ENCODE results near the gene SPC25.
"Not testable (repeated sequence)": the region's sequence is repeated elsewhere in the genome, so short reads cannot be mapped to it uniquely, and the experiment has no call there.

SPC25 gene

DNA sequence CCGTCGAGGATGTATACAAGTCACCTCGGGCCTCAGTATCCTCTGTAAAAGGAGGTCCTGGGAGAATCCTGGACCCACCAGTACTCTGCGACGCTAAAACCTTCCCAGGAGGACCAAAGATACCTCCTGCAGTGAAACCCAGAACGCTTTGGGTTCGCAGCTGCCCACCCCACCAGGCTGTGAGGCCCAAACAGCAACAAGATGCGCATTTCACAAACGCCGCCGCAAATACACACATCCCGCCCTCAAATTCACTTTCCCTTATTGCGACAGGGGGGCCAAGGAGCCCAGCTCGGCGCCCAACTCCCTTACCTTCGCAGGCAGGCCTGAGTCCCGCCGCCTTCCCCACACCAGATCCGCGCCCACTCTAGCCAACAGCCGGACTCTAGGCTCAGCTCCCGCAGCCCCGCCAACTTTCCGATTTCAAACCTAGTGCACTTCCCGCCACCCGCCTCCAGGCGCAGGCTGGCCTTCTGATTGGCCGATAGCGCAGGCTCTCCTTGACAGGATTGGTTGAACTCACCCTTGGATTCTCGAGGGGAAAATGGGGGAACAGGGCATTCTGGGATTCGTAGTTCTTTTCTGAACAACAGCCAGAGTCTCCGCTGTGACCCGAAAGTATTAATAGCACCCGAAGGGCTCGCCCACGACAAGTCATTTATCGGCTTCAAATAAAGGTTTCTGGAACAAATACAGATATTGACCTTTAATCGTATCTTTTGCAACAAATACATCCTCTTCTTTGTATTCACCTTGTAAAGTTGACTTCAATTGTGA lies at the start of gene SPC25:
TSS of gene SPC25 (minus strand) at position 425 of the 777 bp plus-strand sequence. CDS start 911 bp downstream, outside the sequence.
- H3K27ac ChIP-seq (ENCODE audit: low read depth, low read length): no peak within 1 kb of the TSS
- no peaks in the 10 kb centered on the region for H3K36me3 ChIP-seq (ENCODE audit: control insufficient read depth in 5 of 5, insufficient read depth in 5 of 5, low read length in 5 of 5)
- no peaks in the 10 kb centered on the region for H3K9me3 ChIP-seq (ENCODE audit: control insufficient read depth in 5 of 5, low read length in 5 of 5)
- H3K4me1 ChIP-seq (ENCODE audit: control insufficient read depth in 5 of 5, insufficient read depth in 5 of 5, low read length in 5 of 5): peaks cover 0 to 11% (median 9%) of the 10 kb centered on the region in 5 donors
- peak within 1 kb of the TSS in 1 of 5 donors; percentile 11 for H3K9ac ChIP-seq (ENCODE audit: low read length in 5 of 5)
- peak within 1 kb of the TSS in 4 of 5 donors; percentile 65 to 77 (median 70) for H3K4me3 ChIP-seq (ENCODE audit: low read depth in 1 of 5, low read length in 5 of 5)
- H3K27me3 ChIP-seq (ENCODE audit: control insufficient read depth in 5 of 5, insufficient read depth in 4 of 5, low read length in 5 of 5): no peaks in the 10 kb centered on the region

DNA sequence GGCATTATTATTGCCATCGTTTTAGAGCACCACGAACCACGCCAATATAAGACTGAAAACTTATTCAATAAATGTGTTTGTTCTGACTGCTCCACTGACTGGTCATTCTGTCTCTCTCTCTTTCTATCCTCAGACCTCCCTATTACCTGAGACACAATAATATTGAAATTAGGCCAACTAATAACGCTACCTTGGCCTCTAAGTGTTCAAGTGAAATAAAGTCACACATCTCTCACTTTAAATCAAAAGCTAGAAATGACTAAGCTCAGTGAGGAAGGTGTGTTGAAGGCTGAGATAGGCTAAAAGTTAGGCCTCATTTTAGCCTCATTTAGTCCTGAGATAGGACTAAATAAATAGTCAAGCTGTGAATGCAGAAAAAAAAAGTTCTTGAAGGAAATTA lies 49.7 kb upstream of the SPC25 start:
- Histone ChIP-seq H3K9ac (ENCODE audit: low read length in 5 of 5) (no peak overlapping the region), H3K9me3 (ENCODE audit: control insufficient read depth in 5 of 5, low read length in 5 of 5) (no peaks in the 10 kb centered on the region), H3K27ac (ENCODE audit: low read depth, low read length) (no peak overlapping the region), H3K4me1 (ENCODE audit: control insufficient read depth in 5 of 5, insufficient read depth in 5 of 5, low read length in 5 of 5) (peaks cover 0 to 13% (median 3%) of the 10 kb centered on the region in 5 donors), H3K36me3 (ENCODE audit: control insufficient read depth in 5 of 5, insufficient read depth in 5 of 5, low read length in 5 of 5) (no peaks in the 10 kb centered on the region), H3K27me3 (ENCODE audit: control insufficient read depth in 5 of 5, insufficient read depth in 4 of 5, low read length in 5 of 5) (no peaks in the 10 kb centered on the region), H3K4me3 (ENCODE audit: low read depth in 1 of 5, low read length in 5 of 5) (no peak overlapping the region)

DNA sequence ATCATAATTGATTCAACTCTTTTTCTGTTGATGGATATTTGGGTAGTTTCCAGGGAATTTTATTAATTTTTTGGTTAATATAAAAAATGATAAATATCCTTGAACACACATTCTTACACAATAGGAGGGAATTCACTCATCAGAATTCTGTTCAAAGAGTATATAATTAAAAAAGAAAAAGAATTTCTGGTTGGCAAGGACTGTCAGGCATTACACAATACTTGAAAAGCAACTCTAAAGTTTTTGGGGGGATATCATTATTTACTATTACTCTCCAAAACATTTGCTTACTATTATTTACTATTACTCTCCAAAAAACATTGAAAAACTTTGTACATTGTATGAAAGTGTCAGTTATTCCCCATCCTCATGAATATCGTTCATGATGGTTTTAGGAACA lies 48.8 kb upstream of the SPC25 start:
- no peak overlapping the region for H3K4me3 ChIP-seq (ENCODE audit: low read depth in 1 of 5, low read length in 5 of 5)
- H3K27ac ChIP-seq (ENCODE audit: low read depth, low read length): no peak overlapping the region
- H3K27me3 ChIP-seq (ENCODE audit: control insufficient read depth in 5 of 5, insufficient read depth in 4 of 5, low read length in 5 of 5): no peaks in the 10 kb centered on the region
- H3K36me3 ChIP-seq (ENCODE audit: control insufficient read depth in 5 of 5, insufficient read depth in 5 of 5, low read length in 5 of 5): no peaks in the 10 kb centered on the region
- peaks cover 0 to 15% (median 3%) of the 10 kb centered on the region in 5 donors for H3K4me1 ChIP-seq (ENCODE audit: control insufficient read depth in 5 of 5, insufficient read depth in 5 of 5, low read length in 5 of 5)
- no peaks in the 10 kb centered on the region for H3K9me3 ChIP-seq (ENCODE audit: control insufficient read depth in 5 of 5, low read length in 5 of 5)
- no peak overlapping the region for H3K9ac ChIP-seq (ENCODE audit: low read length in 5 of 5)

- peak overlapping the region; percentile 67 for H3K27ac ChIP-seq (ENCODE audit: low read depth, low read length)
- peaks cover 0 to 15% (median 3%) of the 10 kb centered on the region in 5 donors for H3K4me1 ChIP-seq (ENCODE audit: control insufficient read depth in 5 of 5, insufficient read depth in 5 of 5, low read length in 5 of 5)
- no peaks in the 10 kb centered on the region for H3K36me3 ChIP-seq (ENCODE audit: control insufficient read depth in 5 of 5, insufficient read depth in 5 of 5, low read length in 5 of 5)
- H3K4me3 ChIP-seq (ENCODE audit: low read depth in 1 of 5, low read length in 5 of 5): peak overlapping the region in 1 of 5 donors; percentile 10
- H3K27me3 ChIP-seq (ENCODE audit: control insufficient read depth in 5 of 5, insufficient read depth in 4 of 5, low read length in 5 of 5): no peaks in the 10 kb centered on the region
- H3K9ac ChIP-seq (ENCODE audit: low read length in 5 of 5): no peak overlapping the region
- no peaks in the 10 kb centered on the region for H3K9me3 ChIP-seq (ENCODE audit: control insufficient read depth in 5 of 5, low read length in 5 of 5)
Observed at GRCh38 chr2:168935810-168936581, 45.8 kb upstream of the SPC25 start.

DNA sequence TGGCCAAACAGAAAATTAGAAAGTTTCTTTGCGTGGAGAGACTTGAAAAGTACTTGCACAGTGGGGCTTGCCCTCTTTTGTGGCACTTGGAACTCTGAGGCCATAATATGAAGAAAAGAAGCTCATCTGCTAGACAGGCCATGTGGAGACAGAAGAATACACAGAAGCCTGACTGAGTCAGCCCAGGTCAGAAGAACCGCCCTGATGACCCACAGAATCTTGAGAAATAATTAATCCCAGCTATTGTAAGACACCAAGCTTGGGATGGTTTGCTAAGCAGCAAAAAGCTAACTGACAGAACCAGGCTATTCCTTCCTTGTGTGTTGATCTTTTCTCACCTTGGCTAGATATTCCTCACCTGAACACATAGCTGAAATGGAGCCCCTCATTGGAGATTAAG lies 44.6 kb upstream of the SPC25 start:
- no peaks in the 10 kb centered on the region for H3K9me3 ChIP-seq (ENCODE audit: control insufficient read depth in 5 of 5, low read length in 5 of 5)
- H3K36me3 ChIP-seq (ENCODE audit: control insufficient read depth in 5 of 5, insufficient read depth in 5 of 5, low read length in 5 of 5): no peaks in the 10 kb centered on the region
- no peak overlapping the region for H3K27ac ChIP-seq (ENCODE audit: low read depth, low read length)

GRCh38 chr2:168932174-168932573 lies 41.9 kb upstream of the SPC25 start:
- not testable (repeated sequence) for H3K4me3 ChIP-seq (ENCODE audit: low read depth in 1 of 5, low read length in 5 of 5); H3K36me3 ChIP-seq (ENCODE audit: control insufficient read depth in 5 of 5, insufficient read depth in 5 of 5, low read length in 5 of 5); H3K27me3 ChIP-seq (ENCODE audit: control insufficient read depth in 5 of 5, insufficient read depth in 4 of 5, low read length in 5 of 5); H3K9ac ChIP-seq (ENCODE audit: low read length in 5 of 5); H3K27ac ChIP-seq (ENCODE audit: low read depth, low read length); H3K9me3 ChIP-seq (ENCODE audit: control insufficient read depth in 5 of 5, low read length in 5 of 5)
- H3K4me1 ChIP-seq (ENCODE audit: control insufficient read depth in 5 of 5, insufficient read depth in 5 of 5, low read length in 5 of 5): peaks cover 0 to 15% (median 3%) of the 10 kb centered on the region in 5 donors

More for the DNA sequence above, 44.6 kb upstream of the SPC25 start:
- Histone ChIP-seq H3K4me3 (ENCODE audit: low read depth in 1 of 5, low read length in 5 of 5) (no peak overlapping the region), H3K9ac (ENCODE audit: low read length in 5 of 5) (no peak overlapping the region), H3K4me1 (ENCODE audit: control insufficient read depth in 5 of 5, insufficient read depth in 5 of 5, low read length in 5 of 5) (peaks cover 0 to 15% (median 3%) of the 10 kb centered on the region in 5 donors), H3K27me3 (ENCODE audit: control insufficient read depth in 5 of 5, insufficient read depth in 4 of 5, low read length in 5 of 5) (no peaks in the 10 kb centered on the region)

DNA sequence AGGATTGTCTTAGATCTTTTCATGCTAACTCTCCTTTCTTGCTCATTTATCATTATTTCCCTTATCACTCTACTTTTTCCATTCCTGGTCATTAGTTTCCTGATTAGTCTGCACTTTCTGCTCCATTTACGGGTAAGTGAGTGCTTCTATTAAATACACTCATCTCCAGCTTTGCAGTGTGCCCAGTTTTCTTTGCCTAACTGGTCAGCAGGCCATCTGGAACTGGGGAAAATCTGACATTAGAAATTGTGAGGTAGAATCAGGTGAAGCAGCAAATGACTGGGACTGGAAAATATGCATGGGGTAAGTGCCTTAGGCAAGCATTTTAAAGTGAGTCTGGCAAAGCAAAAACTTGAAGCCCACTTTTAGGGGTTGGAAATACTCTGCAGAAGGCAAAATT lies 40.0 kb upstream of the SPC25 start:
- no peak overlapping the region for H3K27ac ChIP-seq (ENCODE audit: low read depth, low read length)
- H3K9me3 ChIP-seq (ENCODE audit: control insufficient read depth in 5 of 5, low read length in 5 of 5): no peaks in the 10 kb centered on the region
- H3K27me3 ChIP-seq (ENCODE audit: control insufficient read depth in 5 of 5, insufficient read depth in 4 of 5, low read length in 5 of 5): no peaks in the 10 kb centered on the region
- H3K4me3 ChIP-seq (ENCODE audit: low read depth in 1 of 5, low read length in 5 of 5): no peak overlapping the region
- H3K9ac ChIP-seq (ENCODE audit: low read length in 5 of 5): no peak overlapping the region
- peaks cover 0 to 5% (median 0%) of the 10 kb centered on the region in 5 donors for H3K4me1 ChIP-seq (ENCODE audit: control insufficient read depth in 5 of 5, insufficient read depth in 5 of 5, low read length in 5 of 5)
- no peaks in the 10 kb centered on the region for H3K36me3 ChIP-seq (ENCODE audit: control insufficient read depth in 5 of 5, insufficient read depth in 5 of 5, low read length in 5 of 5)

GRCh38 chr2:168929031-168929430 lies 38.8 kb upstream of the SPC25 start:
- Histone ChIP-seq H3K9ac (ENCODE audit: low read length in 5 of 5) (no peak overlapping the region), H3K4me3 (ENCODE audit: low read depth in 1 of 5, low read length in 5 of 5) (no peak overlapping the region), H3K27ac (ENCODE audit: low read depth, low read length) (no peak overlapping the region), H3K4me1 (ENCODE audit: control insufficient read depth in 5 of 5, insufficient read depth in 5 of 5, low read length in 5 of 5) (no peaks in the 10 kb centered on the region), H3K36me3 (ENCODE audit: control insufficient read depth in 5 of 5, insufficient read depth in 5 of 5, low read length in 5 of 5) (no peaks in the 10 kb centered on the region), H3K9me3 (ENCODE audit: control insufficient read depth in 5 of 5, low read length in 5 of 5) (no peaks in the 10 kb centered on the region), H3K27me3 (ENCODE audit: control insufficient read depth in 5 of 5, insufficient read depth in 4 of 5, low read length in 5 of 5) (no peaks in the 10 kb centered on the region)

- H3K27ac ChIP-seq (ENCODE audit: low read depth, low read length): no peak overlapping the region
- no peaks in the 10 kb centered on the region for H3K27me3 ChIP-seq (ENCODE audit: control insufficient read depth in 5 of 5, insufficient read depth in 4 of 5, low read length in 5 of 5)
- no peaks in the 10 kb centered on the region for H3K36me3 ChIP-seq (ENCODE audit: control insufficient read depth in 5 of 5, insufficient read depth in 5 of 5, low read length in 5 of 5)
- no peak overlapping the region for H3K4me3 ChIP-seq (ENCODE audit: low read depth in 1 of 5, low read length in 5 of 5)
- H3K4me1 ChIP-seq (ENCODE audit: control insufficient read depth in 5 of 5, insufficient read depth in 5 of 5, low read length in 5 of 5): no peaks in the 10 kb centered on the region
- H3K9me3 ChIP-seq (ENCODE audit: control insufficient read depth in 5 of 5, low read length in 5 of 5): no peaks in the 10 kb centered on the region
- H3K9ac ChIP-seq (ENCODE audit: low read length in 5 of 5): no peak overlapping the region
Observed at GRCh38 chr2:168928113-168928831, 38.0 kb upstream of the SPC25 start.
